22Rv1 (cell line): ENCODE measurements around the gene HGF.

Experiments
- CTCF ChIP-seq: fragments of 450-650 bp; IDR thresholded peaks from 2 replicates; pipeline ENCODE4 v1.5.1; 2017; ENCODE audit warnings: mild to moderate bottlenecking
- ZFX ChIP-seq: fragments of 450-650 bp; IDR thresholded peaks from 2 replicates; pipeline ENCODE4 v1.6.1; 2017; ENCODE audit warnings: antibody characterized with exemption, borderline replicate concordance

DNA sequence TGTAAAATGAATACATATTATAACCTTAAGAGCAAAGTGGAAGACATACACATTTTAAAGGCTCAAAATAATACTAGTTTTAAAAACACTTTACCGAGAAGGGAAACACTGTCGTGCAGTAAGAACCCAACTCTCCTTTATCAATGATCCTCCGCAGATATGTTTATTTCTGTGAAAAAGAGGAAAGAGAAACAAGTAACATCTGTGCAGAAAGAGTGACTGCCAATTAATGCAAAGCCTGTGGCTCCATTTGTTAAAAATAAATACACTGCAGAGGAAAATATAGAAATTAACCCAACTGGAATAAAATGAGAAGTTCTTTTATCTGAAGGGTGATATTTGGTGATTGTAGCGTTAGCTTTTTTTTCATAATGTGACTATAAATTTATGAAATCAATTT, 62.7 kb downstream of the HGF start:
- no peak for TF ChIP-seq ZFX
- no peak for TF ChIP-seq CTCF
